Measurements from ENCODE around the gene HMCN2.
A peak's percentile ranks its signal among the peaks of the same experiment; 100 is the strongest.

The HMCN2 gene

GRCh38 chr9:130458027-130458803, 192.7 kb downstream of the HMCN2 start:
- DNase-seq, result no peak

DNA sequence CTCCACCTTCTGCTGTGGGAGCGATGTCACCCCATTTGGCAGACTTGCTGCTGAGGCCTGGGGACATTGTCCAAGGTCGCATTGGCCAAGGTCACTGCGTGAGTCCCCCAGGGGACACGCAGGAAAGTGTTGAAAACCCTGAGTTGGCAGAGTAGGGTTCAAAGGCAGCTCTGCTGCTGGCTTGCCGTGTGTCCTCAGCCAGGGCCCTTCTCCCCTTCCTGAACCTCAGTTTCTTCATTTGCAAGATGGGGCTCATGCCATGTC, 193.2 kb downstream of the HMCN2 start:
- no peak for DNase-seq

DNA sequence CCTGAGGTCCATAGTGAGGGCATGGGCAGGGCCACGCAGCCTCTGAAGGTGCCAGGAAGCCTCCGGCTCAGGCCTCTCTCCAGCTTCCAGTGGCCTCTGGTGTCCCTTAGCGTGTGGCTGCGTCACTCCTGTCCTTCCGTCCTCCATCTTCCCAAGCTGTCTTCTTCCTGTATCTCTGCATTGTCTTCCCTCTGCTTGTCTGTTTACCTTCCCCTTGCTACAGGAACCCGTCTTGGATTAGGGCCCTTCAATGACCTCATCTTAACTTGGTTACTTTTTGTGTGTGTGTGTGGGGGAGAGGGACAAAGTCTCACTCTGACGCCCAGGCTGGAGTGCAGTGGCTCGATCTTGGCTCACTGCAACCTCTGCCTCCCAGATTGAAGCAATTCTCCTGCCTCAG, 193.6 kb downstream of the HMCN2 start:
- no peak for DNase-seq

- DNase-seq, result no peak
Observed at GRCh38 chr9:130459941-130460669, 194.5 kb downstream of the HMCN2 start.

GRCh38 chr9:130461218-130461630, 195.7 kb downstream of the HMCN2 start:
- peak; percentile 23 for DNase-seq

- DNase-seq, result no peak
Observed at GRCh38 chr9:130461731-130462130, 196.2 kb downstream of the HMCN2 start.

DNA sequence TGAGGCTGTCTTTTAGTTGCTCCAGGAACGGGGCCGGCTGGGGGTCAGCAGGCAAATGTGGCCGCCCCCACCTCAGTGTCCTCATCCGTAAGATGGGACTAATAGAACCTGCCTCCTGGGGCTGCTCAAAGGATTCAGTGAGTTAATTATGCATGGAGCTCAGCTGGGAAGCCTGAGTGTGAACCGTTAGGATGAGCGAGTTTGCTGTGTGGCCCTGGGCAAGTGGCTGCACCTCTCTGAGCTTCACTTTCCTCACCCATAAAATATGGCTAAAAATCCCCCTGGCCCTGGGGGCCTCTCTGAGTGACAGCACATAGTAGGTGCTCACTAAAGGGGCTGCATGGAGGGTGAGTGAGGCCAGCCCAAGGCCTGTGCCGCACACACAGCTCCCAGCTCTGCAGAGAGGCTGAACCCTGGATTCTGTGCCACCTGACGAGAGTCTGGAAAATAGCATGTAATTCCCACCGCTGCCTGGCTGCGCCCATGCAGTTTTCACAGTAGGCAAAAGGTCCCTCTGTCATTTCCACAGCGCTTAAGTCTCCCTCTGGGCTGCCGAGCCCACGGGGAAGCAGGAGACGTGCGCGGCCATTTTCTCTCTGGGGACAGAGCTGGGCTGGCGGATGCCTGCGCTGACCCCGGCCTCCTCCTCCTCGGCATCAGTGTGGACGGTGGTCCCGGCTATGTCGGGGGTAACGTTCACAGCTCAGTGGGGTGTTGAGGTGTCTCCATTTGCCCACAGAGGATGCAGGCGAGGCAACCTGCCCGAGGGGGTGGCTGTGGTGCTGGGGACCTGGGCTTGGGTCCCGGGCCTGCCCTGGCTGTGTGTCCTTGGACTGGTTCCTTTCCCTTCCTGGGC, 197.4 kb downstream of the HMCN2 start:
- no peak for DNase-seq

GRCh38 chr9:130463763-130464745, 198.5 kb downstream of the HMCN2 start:
- no peak for DNase-seq

- DNase-seq, result no peak
Observed at GRCh38 chr9:130465383-130466096, 200.0 kb downstream of the HMCN2 start.

DNA sequence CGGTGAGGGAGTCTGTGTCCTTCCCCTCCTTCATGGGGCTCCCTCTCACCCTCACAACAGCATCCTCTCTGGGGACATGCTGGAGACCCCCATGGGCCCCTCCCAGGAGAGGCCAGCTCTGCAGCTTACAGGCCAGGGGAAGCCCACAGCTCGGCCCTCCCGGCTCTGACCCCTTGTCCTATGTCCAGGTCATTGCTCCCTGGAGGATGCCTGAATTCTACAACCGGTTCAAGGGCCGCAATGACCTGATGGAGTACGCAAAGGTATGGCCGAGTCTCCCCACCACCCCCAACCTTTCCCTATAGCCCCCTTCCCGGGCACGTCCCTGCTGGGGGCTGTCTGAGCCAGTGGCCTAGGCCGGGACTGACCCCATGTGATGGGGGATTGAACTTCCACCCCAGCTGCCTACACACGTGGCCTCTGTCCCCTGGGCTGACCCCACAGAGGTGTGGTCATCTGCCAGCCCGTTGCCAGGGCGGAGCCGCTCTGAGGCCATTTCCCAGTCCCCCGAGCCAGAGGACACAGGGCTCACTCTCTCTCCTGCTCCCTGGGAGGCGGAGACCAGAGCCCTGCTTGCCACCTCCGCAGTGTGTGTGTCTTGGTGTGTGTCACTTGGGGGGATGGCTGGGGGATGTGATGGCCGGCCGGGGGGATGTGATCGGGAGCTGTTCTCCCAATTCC, 201.1 kb downstream of the HMCN2 start:
- DNase-seq, result no peak

GRCh38 chr9:130467316-130467715, 201.8 kb downstream of the HMCN2 start:
- DNase-seq, result no peak

GRCh38 chr9:130468566-130468965, 203.0 kb downstream of the HMCN2 start:
- DNase-seq, result no peak

DNA sequence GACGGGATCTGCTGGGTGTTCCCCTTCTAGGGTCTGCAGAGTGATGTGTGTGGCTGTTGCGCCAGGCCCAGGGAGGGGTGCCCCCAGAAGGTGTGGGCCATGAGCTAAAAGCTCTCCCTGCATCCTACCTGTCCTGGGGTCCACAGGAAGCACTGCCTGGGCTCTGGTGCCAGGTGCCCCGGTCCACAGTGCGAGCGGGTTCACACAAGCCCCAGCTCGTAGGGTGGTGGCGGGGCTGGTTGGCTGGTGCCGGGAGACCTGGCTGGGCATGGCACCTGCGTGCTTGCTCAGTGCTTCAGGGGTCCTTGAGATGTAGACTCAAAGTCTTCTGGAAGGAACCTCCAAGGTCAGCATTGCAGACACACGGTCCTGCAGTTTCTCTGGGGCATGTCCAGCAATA, 204.7 kb downstream of the HMCN2 start:
- no peak for DNase-seq

- no peak for DNase-seq
Observed at GRCh38 chr9:130470950-130471349, 205.4 kb downstream of the HMCN2 start.

- DNase-seq, result no peak
Observed at GRCh38 chr9:130471411-130472183, 206.0 kb downstream of the HMCN2 start.

- DNase-seq, result no peak
Observed at GRCh38 chr9:130472184-130472705, 206.7 kb downstream of the HMCN2 start.

GRCh38 chr9:130473009-130473408, 207.4 kb downstream of the HMCN2 start:
- DNase-seq, result no peak

DNA sequence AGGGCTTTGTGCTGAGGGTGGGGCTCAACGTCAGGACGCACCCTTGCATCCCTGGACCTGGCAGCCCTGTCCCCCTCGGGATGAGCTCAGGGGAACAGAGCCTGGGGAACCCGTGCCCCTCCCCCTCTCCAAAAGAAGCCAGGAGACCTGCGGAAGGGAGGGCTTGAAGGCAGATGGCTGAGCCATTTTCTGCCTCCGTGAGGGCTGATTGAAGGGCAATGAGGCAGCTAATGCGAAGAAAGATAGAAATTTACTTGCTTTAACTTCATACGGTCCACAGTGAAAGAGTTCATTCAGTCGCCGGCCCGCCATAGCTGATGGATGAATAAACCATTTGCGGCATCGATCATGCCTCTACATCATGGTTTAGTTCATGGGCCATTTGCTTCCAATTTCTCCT, 208.0 kb downstream of the HMCN2 start:
- DNase-seq, result no peak

DNA sequence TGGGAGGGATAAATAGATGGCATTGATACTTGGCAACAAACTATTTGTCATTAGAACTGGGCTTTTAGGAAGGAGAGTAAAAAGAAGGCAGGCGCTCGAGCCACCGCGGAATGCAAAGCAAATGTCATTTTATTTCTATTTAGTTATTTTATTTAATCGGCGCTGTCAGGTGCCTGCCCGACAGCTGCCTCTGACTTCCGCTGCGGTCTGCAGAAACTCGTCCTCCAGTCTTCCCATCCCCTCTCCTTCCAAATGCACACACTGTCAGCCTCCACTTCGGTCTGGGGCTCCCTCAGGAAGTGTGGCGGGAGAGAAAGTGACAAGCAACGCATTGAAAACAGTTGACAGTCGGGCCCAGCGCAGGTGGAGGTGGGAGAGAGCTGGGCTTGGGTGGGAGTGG, 208.5 kb downstream of the HMCN2 start:
- DNase-seq, result no peak

DNA sequence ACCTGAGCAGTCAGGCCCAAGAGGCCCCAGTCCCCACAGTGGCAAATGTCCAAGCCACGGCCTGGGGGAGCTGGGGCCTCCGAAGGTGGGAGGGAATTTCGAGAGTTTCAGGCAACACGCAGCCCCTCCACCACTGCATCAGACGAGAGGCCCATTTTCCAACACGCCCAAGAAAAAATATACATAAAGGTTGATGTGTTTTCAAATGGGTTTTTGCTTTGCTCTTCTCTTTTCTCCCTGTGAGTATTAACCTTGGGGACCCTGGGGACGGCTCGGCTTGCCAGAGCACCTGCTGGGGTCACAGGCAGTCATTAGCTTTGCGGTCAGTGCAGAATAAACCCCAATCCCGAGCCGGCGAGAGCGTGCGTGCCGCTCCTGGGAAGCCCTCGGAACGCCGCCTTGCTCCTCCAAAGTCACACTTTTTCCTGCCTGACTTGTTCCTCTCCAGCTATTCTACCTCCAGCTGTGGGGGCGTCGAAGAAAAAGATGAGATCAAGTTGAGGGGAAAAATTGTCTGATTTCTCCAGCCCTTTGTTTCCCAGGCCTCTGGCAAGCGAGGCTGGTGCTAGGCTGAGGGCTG, 210.7 kb downstream of the HMCN2 start:
- no peak for DNase-seq
